ENCODE measurements around the gene MAN1A1.

The MAN1A1 gene

GRCh38 chr6:119148098-119148824 is 201.3 kb downstream of the MAN1A1 start:
- H3K4me3 ChIP-seq (ENCODE audit: low read depth, low read length): no peak overlapping the region
- no peak for TF ChIP-seq CTCF (IDR thresholded peaks at IDR 0.05; ENCODE audit: borderline replicate concordance, insufficient read depth, low read depth, low read length)

DNA sequence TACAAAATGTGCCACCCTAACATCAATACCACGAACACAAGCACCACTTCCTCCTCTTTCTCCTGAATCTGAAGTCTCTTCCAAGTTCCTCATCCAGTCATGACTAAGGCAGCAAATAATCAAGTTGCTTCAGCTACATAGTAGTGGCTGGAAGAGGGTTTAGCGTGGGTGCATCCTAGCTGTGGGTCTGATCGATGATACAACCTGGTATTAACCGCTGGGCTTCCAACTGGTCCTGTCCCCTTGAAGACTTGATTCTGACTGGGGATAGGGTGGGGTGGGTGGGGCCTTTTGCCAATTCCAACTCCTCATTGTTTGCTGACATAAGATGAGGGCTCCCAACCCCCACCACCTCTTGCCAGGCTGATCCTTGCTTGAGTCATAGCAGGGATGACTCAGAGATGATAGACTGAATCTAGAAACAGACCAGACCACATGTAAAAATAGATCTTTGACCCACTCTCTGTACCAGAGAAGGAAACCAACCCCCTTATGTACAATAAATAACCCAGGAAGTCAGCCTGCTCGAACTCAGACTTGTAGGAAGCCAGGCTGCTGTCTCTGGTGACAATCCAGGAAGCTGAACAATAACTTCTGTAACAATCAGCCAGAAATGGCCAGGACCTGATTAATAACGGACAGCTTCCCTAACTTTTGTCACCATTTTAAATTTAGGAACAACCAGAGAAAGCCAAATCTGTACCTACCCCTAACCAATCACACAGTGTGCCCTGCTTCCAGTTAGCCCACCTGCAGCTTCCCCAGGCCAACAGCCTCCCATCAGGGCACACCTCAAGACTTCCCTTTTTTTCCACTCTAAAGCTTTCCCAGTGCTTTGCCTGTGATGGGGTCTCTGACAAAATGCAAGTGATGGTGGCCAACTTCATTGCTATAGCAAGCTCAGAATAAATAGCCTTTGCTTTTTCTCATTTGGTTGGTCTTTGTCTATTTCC is 202.2 kb downstream of the MAN1A1 start:
- TF ChIP-seq CTCF (IDR thresholded peaks at IDR 0.05; ENCODE audit: borderline replicate concordance, insufficient read depth, low read depth, low read length): no peak
- H3K4me3 ChIP-seq (ENCODE audit: low read depth, low read length): no peak overlapping the region

DNA sequence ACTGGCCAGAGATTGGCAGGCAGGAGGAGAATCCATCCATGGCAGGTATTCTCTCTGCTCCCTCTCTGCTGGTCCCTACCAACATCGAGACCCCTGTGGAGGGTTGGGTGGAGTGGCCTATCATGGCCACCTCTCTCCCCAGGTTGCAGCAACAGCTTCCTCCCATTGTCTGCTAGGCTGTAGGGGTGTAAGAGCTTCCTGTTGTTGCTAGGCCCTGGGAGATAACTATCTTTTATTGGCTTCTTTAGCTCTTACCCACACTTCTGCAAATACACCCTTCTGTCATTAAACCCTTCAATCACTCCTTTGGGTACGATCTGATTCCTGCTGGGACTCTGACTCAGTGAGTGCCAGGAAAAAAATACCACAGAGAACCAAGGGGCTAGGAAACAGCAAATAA is 204.4 kb downstream of the MAN1A1 start:
- no peak overlapping the region for H3K4me3 ChIP-seq (ENCODE audit: low read depth, low read length)
- no peak for TF ChIP-seq CTCF (IDR thresholded peaks at IDR 0.05; ENCODE audit: borderline replicate concordance, insufficient read depth, low read depth, low read length)

DNA sequence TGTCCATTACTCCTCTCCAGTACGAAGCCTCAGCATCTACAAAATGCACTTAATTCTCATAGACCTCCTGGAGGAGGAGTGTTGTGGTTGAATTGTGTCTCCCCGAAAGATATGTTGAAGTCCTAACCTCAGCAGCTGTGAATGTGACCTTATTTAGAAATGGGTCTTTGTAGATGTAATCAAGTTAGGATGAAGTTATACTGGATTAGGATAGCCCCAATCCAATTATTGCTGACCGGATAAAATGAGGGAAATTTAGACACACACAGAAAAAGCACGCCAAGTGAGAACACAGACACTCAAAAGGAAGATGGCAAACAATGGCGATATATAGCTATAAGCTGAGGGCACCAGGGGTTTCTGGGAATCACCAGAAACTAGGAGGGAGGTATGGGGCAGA is 206.9 kb downstream of the MAN1A1 start:
- H3K4me3 ChIP-seq (ENCODE audit: low read depth, low read length): no peak overlapping the region
- no peak for TF ChIP-seq CTCF (IDR thresholded peaks at IDR 0.05; ENCODE audit: borderline replicate concordance, insufficient read depth, low read depth, low read length)

DNA sequence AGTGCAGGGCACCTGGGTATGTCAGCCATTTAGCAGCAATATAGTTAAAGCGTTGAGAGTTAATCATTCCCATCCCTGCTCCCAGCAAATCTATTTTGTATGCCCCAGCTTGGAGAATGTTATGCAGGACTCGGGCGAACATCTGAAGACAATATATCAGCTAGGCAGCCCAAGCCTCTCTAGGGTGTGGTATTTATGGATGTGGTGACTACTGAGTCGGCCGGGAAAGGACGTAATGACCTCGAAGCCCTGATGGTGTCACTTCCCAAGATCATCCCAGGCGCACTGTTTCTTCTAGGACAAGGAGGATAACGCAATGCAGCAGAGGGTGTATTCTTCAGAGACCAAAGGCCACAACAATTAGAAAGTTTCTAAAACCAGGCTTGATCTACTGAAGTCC is 207.5 kb downstream of the MAN1A1 start:
- no peak for TF ChIP-seq CTCF (IDR thresholded peaks at IDR 0.05; ENCODE audit: borderline replicate concordance, insufficient read depth, low read depth, low read length)
- no peak overlapping the region for H3K4me3 ChIP-seq (ENCODE audit: low read depth, low read length)

DNA sequence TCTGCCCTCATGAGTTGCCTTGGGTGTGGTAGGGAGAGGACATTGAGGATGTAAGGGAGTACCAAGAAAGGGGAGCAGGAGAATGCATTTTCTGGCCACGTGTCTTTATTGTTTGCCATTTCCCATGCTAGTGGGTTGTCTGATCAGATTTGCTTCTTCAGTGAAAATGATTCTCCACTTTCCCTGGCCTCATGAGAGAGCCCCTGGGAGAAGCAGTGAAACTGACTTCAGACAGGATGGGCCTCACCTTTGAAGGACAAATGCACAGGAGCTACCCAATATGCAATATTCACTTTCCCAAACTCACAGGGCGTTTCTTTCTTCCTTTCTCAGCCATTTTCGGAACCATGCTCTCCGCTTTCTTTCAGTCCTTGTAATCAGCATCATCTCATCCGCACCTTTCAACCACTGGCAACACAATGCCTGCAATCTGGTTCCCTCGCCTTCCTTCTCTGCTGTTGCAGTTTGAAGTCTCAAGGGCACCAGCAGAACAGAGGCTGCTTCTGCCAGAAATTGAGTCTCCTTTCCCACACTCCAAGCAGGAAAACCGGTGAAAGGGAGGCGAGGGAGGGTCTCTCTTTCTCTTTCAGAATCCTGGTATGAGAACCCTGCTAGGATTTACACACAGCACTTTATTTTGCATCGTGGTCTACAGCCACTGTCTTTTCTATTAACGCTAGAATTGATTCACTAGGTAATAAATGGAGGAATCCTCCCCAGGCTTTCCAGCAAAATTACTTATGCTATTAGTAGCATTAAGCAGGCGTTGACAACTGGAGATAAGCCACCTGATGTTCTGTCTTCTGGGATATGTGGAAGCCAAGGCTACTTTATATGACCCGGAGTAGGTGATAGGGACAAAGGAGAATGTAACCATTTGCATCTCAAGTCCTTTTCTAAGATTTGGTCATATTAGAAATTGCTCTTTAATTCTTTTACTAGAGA is 209.1 kb downstream of the MAN1A1 start:
- H3K4me3 ChIP-seq (ENCODE audit: low read depth, low read length): no peak overlapping the region
- TF ChIP-seq CTCF (IDR thresholded peaks at IDR 0.05; ENCODE audit: borderline replicate concordance, insufficient read depth, low read depth, low read length): no peak
